IPS DF 4.7 (cell line): Measurements from ENCODE around the gene CAMK2A.

Experiments
- DNase-seq: peaks from one replicate; pipeline ENCODE4 v3.0.0-alpha.2; 2013; ENCODE audit warnings: low spot score; ENCODE audit errors: extremely low read depth

CAMK2A gene

GRCh38 chr5:150172145-150172544 is 117.4 kb downstream of the CAMK2A start:
- no peak for DNase-seq
